HG03097 (cell line): ENCODE measurements around the gene RABL3.
"Not testable (repeated sequence)": the region's sequence is repeated elsewhere in the genome, so short reads cannot be mapped to it uniquely, and the experiment has no call there.

Experiments used
- ATAC-seq: cut with Tn5 transposase; IDR thresholded peaks from one replicate; pipeline ENCODE4 v1.9.1; 2021; ENCODE audit not compliant: unreplicated experiment, low FRiP score

The RABL3 gene

GRCh38 chr3:120649830-120650233, 92.5 kb downstream of the RABL3 start:
- no peak for ATAC-seq

- ATAC-seq: no peak
These were observed 94.0 kb downstream of the RABL3 start for GRCh38 chr3:120648290-120648689.

GRCh38 chr3:120646771-120647432, 95.4 kb downstream of the RABL3 start:
- ATAC-seq: no peak

- no peak for ATAC-seq
These were observed 97.1 kb downstream of the RABL3 start for GRCh38 chr3:120645083-120645845.

GRCh38 chr3:120642368-120642948, 99.9 kb downstream of the RABL3 start:
- ATAC-seq: no peak

- ATAC-seq: no peak
These were observed 100.5 kb downstream of the RABL3 start for GRCh38 chr3:120641696-120642246.

- no peak for ATAC-seq
These were observed 102.1 kb downstream of the RABL3 start for GRCh38 chr3:120640231-120640630.

- not testable (repeated sequence) for ATAC-seq
These were observed 103.5 kb downstream of the RABL3 start for GRCh38 chr3:120638820-120639219.

GRCh38 chr3:120637851-120638559, 104.3 kb downstream of the RABL3 start:
- ATAC-seq: no peak

- no peak for ATAC-seq
These were observed 105.4 kb downstream of the RABL3 start for GRCh38 chr3:120636795-120637401.
